Measurements from ENCODE around the gene RASL12. TPM values are rescaled to one million over a fixed set of nuclear protein-coding genes. Genes with fewer than 3 reads are reported as not detected.
A peak's percentile ranks its signal among the peaks of the same experiment; 100 is the strongest.
"Not testable (repeated sequence)": the region's sequence is repeated elsewhere in the genome, so short reads cannot be mapped to it uniquely, and the experiment has no call there.

RASL12 gene
- total RNA-seq, 4 donors from 2014 or later, result 2.8 to 32.4 (median 8.9) TPM

DNA sequence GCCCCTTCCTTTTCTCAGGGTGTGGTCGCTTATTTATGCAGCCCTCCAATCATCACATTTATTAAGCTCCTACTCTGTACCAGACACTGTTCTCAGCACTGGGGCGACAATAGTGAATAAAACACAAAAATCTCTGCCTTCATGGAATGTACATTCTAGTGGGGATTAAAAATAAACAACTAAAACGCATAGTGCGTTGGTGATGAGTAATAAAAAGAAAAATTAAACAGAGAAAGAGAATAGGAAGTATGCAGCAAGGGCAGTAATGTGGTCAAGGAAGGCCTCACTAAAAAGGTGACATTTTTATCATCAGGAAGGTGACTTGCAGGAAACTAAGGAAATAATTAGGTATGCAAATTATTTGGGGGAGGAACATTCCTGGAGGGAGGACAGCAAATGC, 17.5 kb downstream of the RASL12 start:
- Histone ChIP-seq H3K4me3 (no peak overlapping the region), H3K27ac (peak overlapping the region in 1 of 4 donors; percentile 15), H3K36me3 (peaks cover 0 to 17% (median 0%) of the 10 kb centered on the region in 3 donors), H3K4me1 (peaks cover 13 to 35% (median 23%) of the 10 kb centered on the region in 3 donors), H3K27me3 (no peaks in the 10 kb centered on the region), H3K9me3 (no peaks in the 10 kb centered on the region)
- no peak for DNase-seq
- TF ChIP-seq, protein P1, sequence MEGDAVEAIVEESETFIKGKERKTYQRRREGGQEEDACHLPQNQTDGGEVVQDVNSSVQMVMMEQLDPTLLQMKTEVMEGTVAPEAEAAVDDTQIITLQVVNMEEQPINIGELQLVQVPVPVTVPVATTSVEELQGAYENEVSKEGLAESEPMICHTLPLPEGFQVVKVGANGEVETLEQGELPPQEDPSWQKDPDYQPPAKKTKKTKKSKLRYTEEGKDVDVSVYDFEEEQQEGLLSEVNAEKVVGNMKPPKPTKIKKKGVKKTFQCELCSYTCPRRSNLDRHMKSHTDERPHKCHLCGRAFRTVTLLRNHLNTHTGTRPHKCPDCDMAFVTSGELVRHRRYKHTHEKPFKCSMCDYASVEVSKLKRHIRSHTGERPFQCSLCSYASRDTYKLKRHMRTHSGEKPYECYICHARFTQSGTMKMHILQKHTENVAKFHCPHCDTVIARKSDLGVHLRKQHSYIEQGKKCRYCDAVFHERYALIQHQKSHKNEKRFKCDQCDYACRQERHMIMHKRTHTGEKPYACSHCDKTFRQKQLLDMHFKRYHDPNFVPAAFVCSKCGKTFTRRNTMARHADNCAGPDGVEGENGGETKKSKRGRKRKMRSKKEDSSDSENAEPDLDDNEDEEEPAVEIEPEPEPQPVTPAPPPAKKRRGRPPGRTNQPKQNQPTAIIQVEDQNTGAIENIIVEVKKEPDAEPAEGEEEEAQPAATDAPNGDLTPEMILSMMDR (IDR thresholded peaks at IDR 0.05), result no peak
- TF ChIP-seq POLR2A (IDR thresholded peaks at IDR 0.05), result no peak
- 23 to 45% methylated on average over 4 of the region's 4 CpGs for WGBS, 2 donors
- intact Hi-C loops (cut with DNase I), result loop anchor here (10.0 kb wide), 1 partner anchor 225 kb away; no protein-coding TSS in a partner anchor

DNA sequence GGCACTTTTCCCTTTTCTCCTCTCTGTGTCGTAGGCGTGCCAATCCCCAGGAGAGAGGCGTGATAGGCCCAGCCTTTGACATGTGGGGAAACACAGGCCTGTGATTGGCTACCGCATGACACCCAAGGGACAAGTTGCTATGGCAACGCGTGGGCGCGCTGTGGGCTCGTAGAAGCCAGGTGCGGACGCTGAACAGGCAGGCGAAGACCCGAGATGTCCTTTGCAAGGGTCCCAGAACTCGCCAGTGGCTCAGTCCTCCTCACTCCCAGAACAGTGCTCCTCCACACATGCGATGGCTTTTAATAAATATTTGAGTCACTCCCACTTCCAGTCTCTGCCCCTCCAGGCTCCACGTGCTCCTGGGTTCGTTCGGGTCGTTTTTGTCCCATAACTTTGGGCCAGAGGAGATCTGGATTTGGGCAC, 18.4 kb downstream of the RASL12 start:
- Histone ChIP-seq H3K4me1 (peaks cover 4 to 35% (median 21%) of the 10 kb centered on the region in 3 donors), H3K4me3 (peak overlapping the region in 3 of 4 donors; percentile 22 to 52 (median 30)), H3K27ac (peak overlapping the region in 1 of 4 donors; percentile 15), H3K36me3 (peaks cover 0 to 17% (median 0%) of the 10 kb centered on the region in 3 donors), H3K9me3 (no peaks in the 10 kb centered on the region), H3K27me3 (no peaks in the 10 kb centered on the region)
- 22 to 28% methylated on average over 16 to 19 of the region's 19 CpGs for WGBS, 2 donors
- intact Hi-C loops (cut with DNase I), result no loop called here
- TF ChIP-seq POLR2A (IDR thresholded peaks at IDR 0.05), result no peak
- TF ChIP-seq, protein P1 (IDR thresholded peaks at IDR 0.05), result peak in 1 of 6 experiments; percentile 5
- DNase-seq, result peak; percentile 46

GRCh38 chr15:65048241-65048640, 19.6 kb downstream of the RASL12 start:
- WGBS, 2 donors, result 68 to 79% methylated on average over 2 of the region's 2 CpGs

GRCh38 chr15:65044724-65045481, 22.9 kb downstream of the RASL12 start, which contains the start of gene SLC51B:
Gene SLC51B (plus strand): TSS chr15:65045387. CDS start chr15:65050005, 4,618 bp downstream.
- Histone ChIP-seq H3K4me1 (peaks cover 4 to 40% (median 20%) of the 10 kb centered on the region in 3 donors), H3K36me3 (no peaks in the 10 kb centered on the region), H3K27ac (peak within 1 kb of the TSS in 2 of 4 donors; percentile 28 to 46), H3K9me3 (no peaks in the 10 kb centered on the region), H3K27me3 (no peaks in the 10 kb centered on the region), H3K4me3 (no peak within 1 kb of the TSS)
- WGBS, 2 donors, result 88 to 100% methylated on average over 3 to 5 of the region's 7 CpGs
- intact Hi-C loops (cut with DNase I), result no loop called here
- DNase-seq, result no peak
- TF ChIP-seq POLR2A (IDR thresholded peaks at IDR 0.05), result no peak
- TF ChIP-seq, protein P1 (IDR thresholded peaks at IDR 0.05), result no peak

More at GRCh38 chr15:65048241-65048640, 19.6 kb downstream of the RASL12 start:
- no peaks in the 10 kb centered on the region for H3K27me3 ChIP-seq
- TF ChIP-seq POLR2A (IDR thresholded peaks at IDR 0.05), result no peak
- TF ChIP-seq, protein P1 (IDR thresholded peaks at IDR 0.05), result no peak
- H3K4me1 ChIP-seq, result peaks cover 4 to 39% (median 22%) of the 10 kb centered on the region in 3 donors
- H3K9me3 ChIP-seq, result no peaks in the 10 kb centered on the region
- H3K36me3 ChIP-seq, result peaks cover 0 to 7% (median 0%) of the 10 kb centered on the region in 3 donors
- no peak overlapping the region for H3K4me3 ChIP-seq
- intact Hi-C loops (cut with DNase I), result no loop called here
- no peak overlapping the region for H3K27ac ChIP-seq
- DNase-seq, result no peak

- peaks cover 0 to 33% (median 15%) of the 10 kb centered on the region in 3 donors for H3K4me1 ChIP-seq
- H3K27me3 ChIP-seq; DNase-seq; intact Hi-C loops (cut with DNase I); H3K36me3 ChIP-seq; H3K4me3 ChIP-seq; H3K9me3 ChIP-seq: not testable (repeated sequence)
- 30 to 43% methylated on average over 5 of the region's 5 CpGs for WGBS, 2 donors
- peak overlapping the region in 1 of 4 donors; percentile 46 for H3K27ac ChIP-seq
Observed at GRCh38 chr15:65044218-65044617, 23.6 kb downstream of the RASL12 start.

Measured in esophagus squamous epithelium (tissue), 5 donors.